ENCODE measurements around the gene GPC5.

The GPC5 gene

DNA sequence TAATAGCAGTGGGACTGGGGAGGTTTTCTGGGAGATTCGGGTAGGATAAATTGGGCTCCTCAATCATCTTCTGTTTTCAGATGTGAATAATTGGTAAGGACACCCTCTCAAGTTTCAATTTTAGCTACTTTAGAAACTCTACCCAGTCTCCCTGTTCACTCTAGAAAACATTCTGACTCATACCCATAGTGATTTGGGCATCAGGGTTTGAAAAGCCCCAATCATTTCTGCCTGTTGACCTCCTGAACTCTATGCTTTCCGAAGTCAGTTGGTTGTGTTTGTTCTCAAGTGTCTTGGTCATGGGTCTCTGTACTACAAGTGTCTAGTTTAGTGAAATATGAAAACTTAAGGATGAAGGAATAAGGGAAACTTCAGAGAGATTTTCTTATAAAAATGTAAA lies 916.8 kb downstream of the GPC5 start:
- no peak overlapping the region for H2AFZ ChIP-seq (ENCODE audit: low read depth, low read length)
- 10% methylated on average over 1 of the region's 2 CpGs for WGBS
- no peak overlapping the region for H2BK12ac ChIP-seq (ENCODE audit: low read length in 2 of 2)
- H3K9ac ChIP-seq (ENCODE audit: low read length), result no peak overlapping the region
- no peak overlapping the region for H2BK120ac ChIP-seq (ENCODE audit: low read depth, low read length)
- H3K36me3 ChIP-seq (ENCODE audit: control insufficient read depth in 1 of 2, insufficient read depth in 2 of 2, low read depth in 1 of 2, low read length in 2 of 2), result no peaks in the 10 kb centered on the region
- no peak overlapping the region for H3K18ac ChIP-seq (ENCODE audit: low read depth in 1 of 2, low read length in 2 of 2)
- no peak overlapping the region for H4K91ac ChIP-seq (ENCODE audit: low read length)
- H3K23ac ChIP-seq (ENCODE audit: low read length in 2 of 2), result no peak overlapping the region
- no peaks in the 10 kb centered on the region for H3K27me3 ChIP-seq (ENCODE audit: control insufficient read depth in 1 of 2, insufficient read depth in 1 of 2, low read length in 2 of 2)
- H3K14ac ChIP-seq (ENCODE audit: low read length in 2 of 2), result no peak overlapping the region
- H3K79me1 ChIP-seq (replicated peaks; ENCODE audit: low read length, poor library complexity, severe bottlenecking), result no peaks in the 10 kb centered on the region
- H2AK5ac ChIP-seq (ENCODE audit: low read length, severe bottlenecking), result no peak overlapping the region
- H3K4me3 ChIP-seq (ENCODE audit: insufficient read depth in 1 of 2, low read depth in 1 of 2, low read length in 2 of 2), result no peak overlapping the region
- H2BK5ac ChIP-seq (ENCODE audit: low read depth, low read length, poor library complexity, severe bottlenecking), result no peak overlapping the region
- H3K4me1 ChIP-seq (ENCODE audit: control insufficient read depth, insufficient read depth, low read depth, low read length), result peaks cover 2% of the 10 kb centered on the region
- no peak overlapping the region for H3K4me2 ChIP-seq (ENCODE audit: low read length, poor library complexity, severe bottlenecking)
- no peak overlapping the region for H3K4ac ChIP-seq (ENCODE audit: low read depth in 1 of 2, low read length in 2 of 2)
- no peaks in the 10 kb centered on the region for H3K9me3 ChIP-seq (ENCODE audit: control insufficient read depth, low read length)
- peak; percentile 4 for DNase-seq
- H2BK15ac ChIP-seq (ENCODE audit: low read depth, poor library complexity, severe bottlenecking), result no peak overlapping the region
- H4K8ac ChIP-seq (ENCODE audit: low read length), result no peak overlapping the region
- H3K27ac ChIP-seq (ENCODE audit: low read length, poor library complexity, severe bottlenecking), result no peak overlapping the region

DNA sequence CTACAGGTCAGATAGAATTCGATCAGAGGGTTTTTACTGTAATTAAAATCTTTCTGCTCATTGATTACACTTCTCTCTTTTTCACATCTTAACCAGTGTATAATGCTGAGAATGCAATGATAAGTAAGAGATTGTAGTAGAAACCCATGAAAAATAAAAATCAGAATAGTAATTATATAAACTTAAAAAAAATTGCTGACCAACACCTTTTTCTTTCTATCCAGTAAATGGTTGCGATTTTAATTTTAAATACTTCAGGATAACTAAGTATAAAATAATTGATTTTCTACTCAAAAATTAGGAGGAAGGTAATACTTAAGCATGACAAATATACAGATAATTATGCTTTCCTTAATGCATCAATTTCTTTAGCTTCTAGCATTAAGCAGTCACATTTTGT lies 917.6 kb downstream of the GPC5 start:
- no peak overlapping the region for H3K23ac ChIP-seq (ENCODE audit: low read length in 2 of 2)
- H4K91ac ChIP-seq (ENCODE audit: low read length), result no peak overlapping the region
- H3K14ac ChIP-seq (ENCODE audit: low read length in 2 of 2), result no peak overlapping the region
- no peak overlapping the region for H2AFZ ChIP-seq (ENCODE audit: low read depth, low read length)
- no peak overlapping the region for H4K8ac ChIP-seq (ENCODE audit: low read length)
- DNase-seq, result no peak
- no peak overlapping the region for H3K4me3 ChIP-seq (ENCODE audit: insufficient read depth in 1 of 2, low read depth in 1 of 2, low read length in 2 of 2)
- no CpG with 5 or more reads among the region's 2 CpGs for WGBS
- H3K4me2 ChIP-seq (ENCODE audit: low read length, poor library complexity, severe bottlenecking), result no peak overlapping the region
- H3K9me3 ChIP-seq (ENCODE audit: control insufficient read depth, low read length), result no peaks in the 10 kb centered on the region
- no peak overlapping the region for H2BK15ac ChIP-seq (ENCODE audit: low read depth, poor library complexity, severe bottlenecking)
- H3K4ac ChIP-seq (ENCODE audit: low read depth in 1 of 2, low read length in 2 of 2), result no peak overlapping the region
- no peak overlapping the region for H2BK5ac ChIP-seq (ENCODE audit: low read depth, low read length, poor library complexity, severe bottlenecking)
- H2BK120ac ChIP-seq (ENCODE audit: low read depth, low read length), result no peak overlapping the region
- no peak overlapping the region for H2BK12ac ChIP-seq (ENCODE audit: low read length in 2 of 2)
- H2AK5ac ChIP-seq (ENCODE audit: low read length, severe bottlenecking), result no peak overlapping the region
- H3K79me1 ChIP-seq (replicated peaks; ENCODE audit: low read length, poor library complexity, severe bottlenecking), result no peaks in the 10 kb centered on the region
- H3K27me3 ChIP-seq (ENCODE audit: control insufficient read depth in 1 of 2, insufficient read depth in 1 of 2, low read length in 2 of 2), result no peaks in the 10 kb centered on the region
- H3K27ac ChIP-seq (ENCODE audit: low read length, poor library complexity, severe bottlenecking), result no peak overlapping the region
- no peaks in the 10 kb centered on the region for H3K36me3 ChIP-seq (ENCODE audit: control insufficient read depth in 1 of 2, insufficient read depth in 2 of 2, low read depth in 1 of 2, low read length in 2 of 2)
- peaks cover 2% of the 10 kb centered on the region for H3K4me1 ChIP-seq (ENCODE audit: control insufficient read depth, insufficient read depth, low read depth, low read length)
- H3K9ac ChIP-seq (ENCODE audit: low read length), result no peak overlapping the region
- no peak overlapping the region for H3K18ac ChIP-seq (ENCODE audit: low read depth in 1 of 2, low read length in 2 of 2)

DNA sequence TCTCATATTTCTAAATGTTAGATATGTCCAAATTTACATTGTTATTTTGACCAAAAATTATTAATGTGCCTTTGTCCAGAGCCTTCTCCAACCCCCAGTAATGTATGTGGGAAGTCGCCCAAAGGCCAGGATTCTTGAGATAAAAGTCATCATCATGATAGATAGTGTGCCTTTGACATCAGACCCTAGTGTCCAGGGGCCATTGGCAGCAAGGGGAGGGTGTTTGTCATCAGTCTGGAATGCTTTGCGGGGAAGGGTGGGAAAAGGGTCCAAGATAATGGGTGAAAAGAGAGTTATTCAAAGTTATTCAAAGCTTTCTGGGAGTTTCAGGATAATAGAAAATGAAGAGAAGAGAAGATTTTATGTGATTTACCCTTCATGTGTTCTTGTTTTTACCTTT lies 918.6 kb downstream of the GPC5 start:
- WGBS, result 6% methylated on average over 2 of the region's 2 CpGs
- no peak overlapping the region for H2BK5ac ChIP-seq (ENCODE audit: low read depth, low read length, poor library complexity, severe bottlenecking)
- peak; percentile 49 for DNase-seq

GRCh38 chr13:92320323-92320722 lies 921.9 kb downstream of the GPC5 start:
- no peak overlapping the region for H4K91ac ChIP-seq (ENCODE audit: low read length)
- no peaks in the 10 kb centered on the region for H3K9me3 ChIP-seq (ENCODE audit: control insufficient read depth, low read length)
- no peaks in the 10 kb centered on the region for H3K27me3 ChIP-seq (ENCODE audit: control insufficient read depth in 1 of 2, insufficient read depth in 1 of 2, low read length in 2 of 2)
- no peak overlapping the region for H3K4ac ChIP-seq (ENCODE audit: low read depth in 1 of 2, low read length in 2 of 2)
- H3K4me2 ChIP-seq (ENCODE audit: low read length, poor library complexity, severe bottlenecking), result no peak overlapping the region
- H3K79me1 ChIP-seq (replicated peaks; ENCODE audit: low read length, poor library complexity, severe bottlenecking), result no peaks in the 10 kb centered on the region
- H4K8ac ChIP-seq (ENCODE audit: low read length), result no peak overlapping the region
- no peak overlapping the region for H3K23ac ChIP-seq (ENCODE audit: low read length in 2 of 2)
- no peak for DNase-seq
- H3K4me3 ChIP-seq (ENCODE audit: insufficient read depth in 1 of 2, low read depth in 1 of 2, low read length in 2 of 2), result no peak overlapping the region
- H3K27ac ChIP-seq (ENCODE audit: low read length, poor library complexity, severe bottlenecking), result no peak overlapping the region
- H3K36me3 ChIP-seq (ENCODE audit: control insufficient read depth in 1 of 2, insufficient read depth in 2 of 2, low read depth in 1 of 2, low read length in 2 of 2), result no peaks in the 10 kb centered on the region
- no peak overlapping the region for H3K14ac ChIP-seq (ENCODE audit: low read length in 2 of 2)
- H3K9ac ChIP-seq (ENCODE audit: low read length), result no peak overlapping the region
- no peak overlapping the region for H2BK5ac ChIP-seq (ENCODE audit: low read depth, low read length, poor library complexity, severe bottlenecking)
- no peak overlapping the region for H2AK5ac ChIP-seq (ENCODE audit: low read length, severe bottlenecking)
- no peak overlapping the region for H2BK12ac ChIP-seq (ENCODE audit: low read length in 2 of 2)
- peaks cover 2% of the 10 kb centered on the region for H3K4me1 ChIP-seq (ENCODE audit: control insufficient read depth, insufficient read depth, low read depth, low read length)
- 88% methylated on average over 1 of the region's 1 CpG for WGBS
- H2BK120ac ChIP-seq (ENCODE audit: low read depth, low read length), result no peak overlapping the region
- no peak overlapping the region for H2BK15ac ChIP-seq (ENCODE audit: low read depth, poor library complexity, severe bottlenecking)
- no peak overlapping the region for H3K18ac ChIP-seq (ENCODE audit: low read depth in 1 of 2, low read length in 2 of 2)
- no peak overlapping the region for H2AFZ ChIP-seq (ENCODE audit: low read depth, low read length)

More for the DNA sequence above, 918.6 kb downstream of the GPC5 start:
- H3K9ac ChIP-seq (ENCODE audit: low read length), result no peak overlapping the region
- no peaks in the 10 kb centered on the region for H3K79me1 ChIP-seq (replicated peaks; ENCODE audit: low read length, poor library complexity, severe bottlenecking)
- no peak overlapping the region for H3K18ac ChIP-seq (ENCODE audit: low read depth in 1 of 2, low read length in 2 of 2)
- no peak overlapping the region for H4K91ac ChIP-seq (ENCODE audit: low read length)
- no peak overlapping the region for H2BK15ac ChIP-seq (ENCODE audit: low read depth, poor library complexity, severe bottlenecking)
- H2BK120ac ChIP-seq (ENCODE audit: low read depth, low read length), result no peak overlapping the region
- H3K23ac ChIP-seq (ENCODE audit: low read length in 2 of 2), result no peak overlapping the region
- H3K27me3 ChIP-seq (ENCODE audit: control insufficient read depth in 1 of 2, insufficient read depth in 1 of 2, low read length in 2 of 2), result no peaks in the 10 kb centered on the region
- no peak overlapping the region for H3K4ac ChIP-seq (ENCODE audit: low read depth in 1 of 2, low read length in 2 of 2)
- H4K8ac ChIP-seq (ENCODE audit: low read length), result no peak overlapping the region
- no peak overlapping the region for H2AK5ac ChIP-seq (ENCODE audit: low read length, severe bottlenecking)
- H2AFZ ChIP-seq (ENCODE audit: low read depth, low read length), result no peak overlapping the region
- H3K4me3 ChIP-seq (ENCODE audit: insufficient read depth in 1 of 2, low read depth in 1 of 2, low read length in 2 of 2), result no peak overlapping the region
- peaks cover 2% of the 10 kb centered on the region for H3K4me1 ChIP-seq (ENCODE audit: control insufficient read depth, insufficient read depth, low read depth, low read length)
- H3K4me2 ChIP-seq (ENCODE audit: low read length, poor library complexity, severe bottlenecking), result no peak overlapping the region
- H3K9me3 ChIP-seq (ENCODE audit: control insufficient read depth, low read length), result no peaks in the 10 kb centered on the region
- no peak overlapping the region for H3K27ac ChIP-seq (ENCODE audit: low read length, poor library complexity, severe bottlenecking)
- no peak overlapping the region for H2BK12ac ChIP-seq (ENCODE audit: low read length in 2 of 2)
- H3K14ac ChIP-seq (ENCODE audit: low read length in 2 of 2), result no peak overlapping the region
- H3K36me3 ChIP-seq (ENCODE audit: control insufficient read depth in 1 of 2, insufficient read depth in 2 of 2, low read depth in 1 of 2, low read length in 2 of 2), result no peaks in the 10 kb centered on the region
